IPS-18c (cell line): ENCODE measurements around the gene EXOC3L4.
A peak's percentile ranks its signal among the peaks of the same experiment; 100 is the strongest.
"Not testable (repeated sequence)": the region's sequence is repeated elsewhere in the genome, so short reads cannot be mapped to it uniquely, and the experiment has no call there.

Source experiments
- H3K4me3 ChIP-seq: 2 replicates; pipeline ENCODE4 v1.7.0; 2013; ENCODE audit warnings: low read depth, mild to moderate bottlenecking, low read length, moderate library complexity; ENCODE audit not compliant: insufficient read depth
- H3K9me3 ChIP-seq: one replicate; pipeline ENCODE4 v1.6.1; 2013; ENCODE audit warnings: mild to moderate bottlenecking, low read length, moderate library complexity; ENCODE audit not compliant: control insufficient read depth, insufficient read depth

Gene EXOC3L4

GRCh38 chr14:103110681-103111231 lies 16.2 kb downstream of the EXOC3L4 start:
- H3K4me3 ChIP-seq = peak overlapping the region; percentile 3; the same call in 1 of the 2 replicates
- H3K9me3 ChIP-seq = no peaks in the 10 kb centered on the region

- Histone ChIP-seq H3K9me3 (no peaks in the 10 kb centered on the region), H3K4me3 (peak overlapping the region; percentile 3; the same call in 1 of the 2 replicates)
Observed at GRCh38 chr14:103111232-103111868, 16.8 kb downstream of the EXOC3L4 start.

- Histone ChIP-seq H3K4me3 (peak overlapping the region; percentile 9; the same call in 1 of the 2 replicates), H3K9me3 (no peaks in the 10 kb centered on the region)
Observed at GRCh38 chr14:103112400-103113243, 18.1 kb downstream of the EXOC3L4 start.

- Histone ChIP-seq H3K4me3 (no peak overlapping the region), H3K9me3 (no peaks in the 10 kb centered on the region)
Observed at GRCh38 chr14:103113303-103113702, 18.8 kb downstream of the EXOC3L4 start.

- H3K4me3 ChIP-seq = no peak overlapping the region
- no peaks in the 10 kb centered on the region for H3K9me3 ChIP-seq
Observed at GRCh38 chr14:103113774-103114173, 19.2 kb downstream of the EXOC3L4 start.

- H3K9me3 ChIP-seq, H3K4me3 ChIP-seq: not testable (repeated sequence)
Observed at GRCh38 chr14:103115086-103115679, 20.7 kb downstream of the EXOC3L4 start.

- H3K9me3 ChIP-seq = no peaks in the 10 kb centered on the region
Observed at GRCh38 chr14:103115845-103116572, 21.5 kb downstream of the EXOC3L4 start.

GRCh38 chr14:103116636-103117035 lies 22.1 kb downstream of the EXOC3L4 start:
- no peaks in the 10 kb centered on the region for H3K9me3 ChIP-seq
- H3K4me3 ChIP-seq = no peak overlapping the region

More at GRCh38 chr14:103115845-103116572, 21.5 kb downstream of the EXOC3L4 start:
- H3K4me3 ChIP-seq = no peak overlapping the region

- H3K9me3 ChIP-seq, H3K4me3 ChIP-seq: not testable (repeated sequence)
Observed at GRCh38 chr14:103117499-103117898, 23.0 kb downstream of the EXOC3L4 start.

- H3K4me3 ChIP-seq = no peak overlapping the region
Observed at GRCh38 chr14:103118018-103118662, 23.6 kb downstream of the EXOC3L4 start.

GRCh38 chr14:103118663-103119404 lies 24.3 kb downstream of the EXOC3L4 start:
- H3K4me3 ChIP-seq = no peak overlapping the region
- no peaks in the 10 kb centered on the region for H3K9me3 ChIP-seq

More at GRCh38 chr14:103118018-103118662, 23.6 kb downstream of the EXOC3L4 start:
- H3K9me3 ChIP-seq = no peaks in the 10 kb centered on the region

GRCh38 chr14:103119527-103119926 lies 25.0 kb downstream of the EXOC3L4 start:
- not testable (repeated sequence) for H3K9me3 ChIP-seq, H3K4me3 ChIP-seq

GRCh38 chr14:103121121-103121845 lies 26.8 kb downstream of the EXOC3L4 start:
- Histone ChIP-seq H3K9me3 (peaks cover 2% of the 10 kb centered on the region), H3K4me3 (no peak overlapping the region)

GRCh38 chr14:103121846-103122584 lies 27.5 kb downstream of the EXOC3L4 start:
- Histone ChIP-seq H3K4me3 (peak overlapping the region; percentile 28; the same call in 1 of the 2 replicates), H3K9me3 (peaks cover 2% of the 10 kb centered on the region)

- Histone ChIP-seq H3K4me3 (peak overlapping the region; percentile 28), H3K9me3 (peaks cover 2% of the 10 kb centered on the region)
Observed at GRCh38 chr14:103122585-103122946, 28.0 kb downstream of the EXOC3L4 start.
